H1 (cell line): ENCODE data around the gene MRPS2. TPM values are rescaled to one million over a fixed set of nuclear protein-coding genes. Genes with fewer than 3 reads are reported as not detected.

ENCODE experiments used
- CTCF ChIA-PET: fragments of 300-600 bp; sonication (Branson Sonifier 250); formaldehyde crosslinking; loops from one replicate; lab custom pipeline; 2021; ENCODE audit not compliant: partially characterized antibody; lab: Charles Lee
- POLR2A ChIA-PET: fragments of 300-600 bp; sonication (Branson Sonifier 250); formaldehyde crosslinking; loops from one replicate; lab custom pipeline; 2021; ENCODE audit warnings: inconsistent platforms; ENCODE audit not compliant: partially characterized antibody; lab: Charles Lee
- DNase-seq, 2 experiments: peaks; one replicate each; pipeline versions ENCODE4 v3.0.0 to v3.0.0-alpha.2; 2010 to 2022; ENCODE audit warnings: low spot score in 2 of 2, low read depth in 1 of 2, mixed read lengths in 1 of 2
- FAIRE-seq: peaks from 2 replicates; lab custom pipeline; 2011; peaks lifted over from hg19 to GRCh38; lab: Jason Lieb, UNC
- H2AFZ ChIP-seq: 2 replicates; pipeline ENCODE4 v1.8.1; 2012; ENCODE audit warnings: low read length, inconsistent platforms
- H2AK5ac ChIP-seq: 2 replicates; pipeline ENCODE4 v1.6.1; 2013; ENCODE audit warnings: low read depth, low read length
- H2BK120ac ChIP-seq: replicated peaks from 2 replicates; pipeline ENCODE3; 2013; ENCODE audit warnings: low read depth, low read length, inconsistent platforms
- H2BK12ac ChIP-seq: 2 replicates; pipeline ENCODE4 v1.6.1; 2013; ENCODE audit warnings: low read depth, low read length
- H2BK15ac ChIP-seq: 2 replicates; pipeline ENCODE4 v1.6.1; 2013; ENCODE audit warnings: low read length
- H2BK20ac ChIP-seq: 2 replicates; pipeline ENCODE4 v1.6.1; 2013; ENCODE audit warnings: low read length
- H2BK5ac ChIP-seq: 2 replicates; pipeline ENCODE4 v1.6.1; 2013; ENCODE audit warnings: low read depth, low read length
- H3K14ac ChIP-seq: 2 replicates; pipeline ENCODE4 v1.6.1; 2013; ENCODE audit warnings: inconsistent platforms; ENCODE audit not compliant: insufficient read length
- H3K18ac ChIP-seq: 2 replicates; pipeline ENCODE4 v1.6.1; 2013; ENCODE audit warnings: low read length; ENCODE audit errors: extremely low read depth
- H3K23ac ChIP-seq: 2 replicates; pipeline ENCODE4 v1.6.1; 2013; ENCODE audit warnings: inconsistent platforms; ENCODE audit not compliant: insufficient read length
- H3K23me2 ChIP-seq: 2 replicates; pipeline ENCODE4 v1.6.1; 2013; ENCODE audit warnings: low read depth, low read length
- H3K27ac ChIP-seq: 2 replicates; pipeline ENCODE4 v1.6.1; 2011; ENCODE audit warnings: low read depth, low read length, inconsistent platforms
- H3K27me3 ChIP-seq, 4 experiments: replicated peaks in 1 of 4; 1 replicate in 1 of 4; 2 replicates in 3 of 4; pipeline versions ENCODE4 v1.6.1 to v1.8.1; 2011 to 2013; ENCODE audit warnings: low read length in 3 of 4, mild to moderate bottlenecking in 3 of 4, inconsistent platforms in 2 of 4, mixed read lengths in 2 of 4, moderate library complexity in 1 of 4; ENCODE audit not compliant: control insufficient read depth in 3 of 4, insufficient read depth in 3 of 4; ENCODE audit errors: extremely low read depth in 1 of 4
- H3K36me3 ChIP-seq, 4 experiments: 2 replicates each; pipeline versions ENCODE4 v1.6.1 to v1.8.1; 2011 to 2013; ENCODE audit warnings: mild to moderate bottlenecking in 4 of 4, low read length in 3 of 4, moderate library complexity in 2 of 4, control low read depth in 1 of 4, inconsistent platforms in 1 of 4; ENCODE audit not compliant: insufficient read depth in 4 of 4, control insufficient read depth in 2 of 4
- H3K4ac ChIP-seq: replicated peaks from 2 replicates; pipeline ENCODE3; 2013; ENCODE audit warnings: low read length, low read depth, mixed read lengths, inconsistent platforms; ENCODE audit not compliant: insufficient read length
- H3K4me1 ChIP-seq, 4 experiments: replicated peaks in 1 of 4; 1 replicate in 1 of 4; 2 replicates in 3 of 4; pipeline versions ENCODE4 v1.6.1 to v1.8.1; 2011 to 2013; ENCODE audit warnings: low read length in 3 of 4, inconsistent platforms in 2 of 4, mixed read lengths in 1 of 4; ENCODE audit not compliant: insufficient read depth in 4 of 4, control insufficient read depth in 3 of 4
- H3K4me2 ChIP-seq, 2 experiments: 2 replicates each; pipeline versions ENCODE4 v1.6.1 to v1.8.1; 2011 to 2013; ENCODE audit warnings: low read depth in 2 of 2, low read length in 2 of 2, control low read depth in 1 of 2, inconsistent platforms in 1 of 2, mild to moderate bottlenecking in 1 of 2; ENCODE audit not compliant: insufficient read depth in 1 of 2
- H3K4me3 ChIP-seq, 4 experiments: fragments of 200-600, 300-600 bp in 1 of 4; sonication (generic), shearing (Covaris generic), sonication (Bioruptor Twin) in 1 of 4; 2 replicates each; pipeline versions ENCODE4 v1.5.1 to v1.8.1; 2011 to 2016; ENCODE audit warnings: low read length in 4 of 4, low read depth in 3 of 4, control low read depth in 2 of 4, inconsistent platforms in 2 of 4, mild to moderate bottlenecking in 2 of 4, mixed read lengths in 1 of 4, moderate library complexity in 1 of 4; ENCODE audit not compliant: insufficient read depth in 2 of 4; ENCODE audit errors: extremely low read depth in 1 of 4
- H3K56ac ChIP-seq: replicated peaks from 2 replicates; pipeline ENCODE3; 2013; ENCODE audit warnings: low read depth, mild to moderate bottlenecking, mixed read lengths, low read length, inconsistent platforms; ENCODE audit not compliant: insufficient read length
- H3K79me1 ChIP-seq: 2 replicates; pipeline ENCODE4 v1.6.1; 2013; ENCODE audit warnings: low read depth, low read length, control low read depth
- H3K79me2 ChIP-seq, 2 experiments: 2 replicates each; pipeline versions ENCODE4 v1.6.1 to v1.8.1; 2012 to 2013; ENCODE audit warnings: low read length in 2 of 2, mild to moderate bottlenecking in 2 of 2, inconsistent platforms in 1 of 2; ENCODE audit not compliant: insufficient read depth in 2 of 2, control insufficient read depth in 1 of 2
- H3K9ac ChIP-seq, 4 experiments: replicated peaks in 1 of 4; 1 replicate in 1 of 4; 2 replicates in 3 of 4; pipeline versions ENCODE4 v1.6.1 to v1.8.1; 2011 to 2013; ENCODE audit warnings: low read depth in 3 of 4, low read length in 3 of 4, control low read depth in 2 of 4, mild to moderate bottlenecking in 2 of 4, moderate library complexity in 2 of 4, inconsistent platforms in 1 of 4; ENCODE audit errors: extremely low read depth in 1 of 4
- H3K9me3 ChIP-seq, 2 experiments: 2 replicates each; pipeline versions ENCODE4 v1.6.1 to v1.8.1; 2012 to 2013; ENCODE audit warnings: mild to moderate bottlenecking in 2 of 2, moderate library complexity in 2 of 2, control low read depth in 1 of 2, inconsistent platforms in 1 of 2, low read depth in 1 of 2, low read length in 1 of 2, mixed read lengths in 1 of 2; ENCODE audit not compliant: insufficient read depth in 2 of 2
- H4K20me1 ChIP-seq, 2 experiments: replicated peaks in 1 of 2; 2 replicates each; pipeline versions ENCODE3 to v1.8.1; 2011 to 2013; ENCODE audit warnings: inconsistent platforms in 2 of 2, low read length in 2 of 2, mild to moderate bottlenecking in 1 of 2; ENCODE audit not compliant: insufficient read depth in 2 of 2, control insufficient read depth in 1 of 2
- H4K5ac ChIP-seq: 2 replicates; pipeline ENCODE4 v1.6.1; 2013; ENCODE audit warnings: low read length, low read depth, mixed read lengths, inconsistent platforms; ENCODE audit not compliant: insufficient read length
- H4K8ac ChIP-seq: 2 replicates; pipeline ENCODE4 v1.8.0; 2013; ENCODE audit warnings: mild to moderate bottlenecking, moderate library complexity, low read length, inconsistent platforms; ENCODE audit not compliant: insufficient read depth; ENCODE audit errors: extremely low read depth
- H4K91ac ChIP-seq: replicated peaks from 2 replicates; pipeline ENCODE3; 2013; ENCODE audit warnings: low read length, mixed read lengths, inconsistent platforms; ENCODE audit not compliant: insufficient read length
- BCL11A ChIP-seq, 2 experiments: IDR thresholded peaks; one replicate each; pipeline ENCODE4 v1.6.1; 2011; ENCODE audit warnings: low read depth in 2 of 2, low read length in 2 of 2, mild to moderate bottlenecking in 2 of 2
- CTBP2 ChIP-seq: IDR thresholded peaks from 2 replicates; pipeline ENCODE4 v1.7.0; 2011; ENCODE audit warnings: borderline replicate concordance, mild to moderate bottlenecking, moderate library complexity, mixed read lengths, low read length; ENCODE audit not compliant: insufficient read depth, insufficient read length
- CTCF ChIP-seq, 3 experiments: IDR thresholded peaks; 1 replicate in 2 of 3; 2 replicates in 1 of 3; pipeline versions ENCODE4 v1.5.1 to v1.6.1; 2011; ENCODE audit warnings: low read length in 3 of 3, mild to moderate bottlenecking in 3 of 3, inconsistent platforms in 2 of 3, low read depth in 1 of 3, moderate library complexity in 1 of 3; ENCODE audit not compliant: insufficient read depth in 1 of 3; ENCODE audit errors: control extremely low read depth in 1 of 3
- GABPA ChIP-seq: IDR thresholded peaks from 2 replicates; pipeline ENCODE4 v1.6.1; 2011; ENCODE audit warnings: mild to moderate bottlenecking, low read length, moderate library complexity, borderline replicate concordance; ENCODE audit not compliant: insufficient read depth
- KDM4A ChIP-seq: IDR thresholded peaks from one replicate; pipeline ENCODE4 v1.7.1; 2012; ENCODE audit warnings: low read depth, mild to moderate bottlenecking, moderate library complexity, low read length, inconsistent platforms; ENCODE audit not compliant: severe bottlenecking
- NANOG ChIP-seq: IDR thresholded peaks from 2 replicates; pipeline ENCODE4 v1.6.1; 2011; ENCODE audit warnings: low read length, low read depth, mild to moderate bottlenecking, inconsistent platforms; ENCODE audit not compliant: insufficient read depth, poor library complexity, severe bottlenecking
- SIX5 ChIP-seq: IDR thresholded peaks from 2 replicates; pipeline ENCODE4 v1.6.1; 2011; ENCODE audit warnings: mild to moderate bottlenecking, low read depth, low read length
- SP2 ChIP-seq: IDR thresholded peaks from 2 replicates; pipeline ENCODE4 v1.6.1; 2012; ENCODE audit warnings: mild to moderate bottlenecking, low read length, inconsistent platforms
- TBP ChIP-seq: IDR thresholded peaks from 2 replicates; pipeline ENCODE4 v1.6.1; 2011; ENCODE audit warnings: low read depth, low read length, improper control_type of control experiment
- TCF12 ChIP-seq: IDR thresholded peaks from 2 replicates; pipeline ENCODE4 v1.6.1; 2011; ENCODE audit warnings: low read depth, mild to moderate bottlenecking, low read length
- WGBS, 2 experiments: shearing (Covaris generic) in 1 of 2; methylation state at CpG; one replicate each; pipeline versions ENCODE4 v1.1.6 to v1.1.7; 2013 to 2015; ENCODE audit warnings: low lambda C conversion rate in 2 of 2, mixed read lengths in 2 of 2, inconsistent platforms in 1 of 2, low coverage in 1 of 2, missing lambda C conversion rate in 1 of 2; ENCODE audit not compliant: insufficient replicate concordance in 2 of 2, insufficient coverage in 1 of 2, insufficient read length in 1 of 2; ENCODE audit errors: extremely low coverage in 1 of 2, missing lambda C conversion rate in 1 of 2; 5-methylcytosine and 5-hydroxymethylcytosine counted together
- polyA plus RNA-seq, 7 experiments: library from polyadenylated mRNA; depleted of rRNA in 3 of 7; stranded (reverse) in 5 of 7; unstranded in 2 of 7; fragments of >200 nt in 5 of 7; fragments of 200-250 nt in 2 of 7; gene quantifications; 1 replicate in 5 of 7; 2 replicates in 1 of 7; 4 replicates in 1 of 7; pipeline versions ENCODE4 v1.2.1 to v1.2.3, GENCODE V29; 2011 to 2013; ENCODE audit warnings: missing spikeins in 2 of 7, mixed read lengths in 2 of 7
- total RNA-seq: library from RNA; stranded (reverse); fragmentation: NEBNext Ultra II Directional; extraction: Animal tissue kit (Norgen Biotek cat#: 25700); gene quantifications from 2 replicates; pipeline ENCODE4 v1.2.1, GENCODE V29; 2021
- TF ChIP-seq, protein P1 (sequence below): IDR thresholded peaks from 2 replicates; pipeline ENCODE4 v1.6.1; 2012; ENCODE audit warnings: inconsistent platforms

The MRPS2 gene
- total and polyA plus RNA-seq, 2 of the 8 experiments (the other 6 are each of a cell fraction or from before 2014, with no cell fraction given): 78.6 to 476 TPM

DNA sequence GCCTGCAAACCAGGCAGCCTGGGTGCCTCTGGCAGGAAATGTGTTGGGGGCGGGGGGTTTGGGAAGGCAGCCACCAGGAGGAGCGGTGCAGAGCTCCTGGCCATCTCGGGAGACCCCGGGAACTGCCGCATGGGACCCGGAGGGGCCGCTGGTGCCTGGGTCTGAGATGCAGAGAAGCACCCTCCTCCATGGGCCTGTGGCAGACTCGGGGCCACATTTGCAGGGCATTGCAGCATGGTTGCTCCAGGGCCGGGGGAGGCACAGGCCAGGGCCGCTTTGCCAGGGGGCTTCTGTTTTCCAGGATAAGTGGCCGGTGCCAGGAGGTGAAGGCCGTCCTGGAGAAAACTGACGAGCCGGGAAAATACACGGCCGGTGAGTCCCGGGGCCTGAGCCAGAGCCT is 22.4 kb downstream of the MRPS2 start:
- Histone ChIP-seq H2BK15ac (no peak overlapping the region), H3K9ac (no peak overlapping the region), H3K27ac (no peak overlapping the region), H4K8ac (peak overlapping the region; percentile 68; the same call in 1 of the 2 replicates), H2BK20ac (no peak overlapping the region), H4K20me1 (no peaks in the 10 kb centered on the region), H3K36me3 (no peaks in the 10 kb centered on the region), H3K4me3 (no peak overlapping the region), H3K23ac (no peak overlapping the region), H3K79me1 (no peaks in the 10 kb centered on the region), H3K23me2 (no peaks in the 10 kb centered on the region; the same call in 1 of the 2 replicates), H3K56ac (no peak overlapping the region), H4K91ac (no peak overlapping the region), H2BK5ac (no peak overlapping the region), H2BK12ac (no peak overlapping the region), H3K4me2 (no peak overlapping the region), H3K4ac (no peak overlapping the region), H3K18ac (no peak overlapping the region), H4K5ac (no peak overlapping the region), H3K9me3 (no peaks in the 10 kb centered on the region), H2BK120ac (no peak overlapping the region), H3K27me3 (no peaks in the 10 kb centered on the region), H3K79me2 (no peaks in the 10 kb centered on the region), H2AFZ (peak overlapping the region; percentile 29; the same call in 1 of the 2 replicates), H3K14ac (no peak overlapping the region), H3K4me1 (peaks cover 0 to 12% (median 6%) of the 10 kb centered on the region in 4 experiments; a peak in 5 of 7 replicates), H2AK5ac (no peak overlapping the region)
- POLR2A ChIA-PET: no interaction called here
- FAIRE-seq: no peak
- WGBS, 2 experiments: 78% methylated on average over 17 of the region's 17 CpGs; no CpG with 5 or more reads in 1 of the 2 experiments
- DNase-seq: no peak
- CTCF ChIA-PET: interaction anchor here (1.0 to 3.0 kb wide), 2 partner anchors 8 to 18 kb away, joined by 7 to 14 read pairs; no protein-coding TSS in a partner anchor
- TF ChIP-seq SIX5: no peak
- 0 out of 2 replicates have a peak, but pooled peaks have one; percentile 18 for TF ChIP-seq GABPA
- no peak for TF ChIP-seq BCL11A (IDR thresholded peaks at IDR 0.05; ENCODE audit: low read depth in 2 of 2, low read length in 2 of 2)
- TF ChIP-seq TBP: no peak
- TF ChIP-seq, protein P1, sequence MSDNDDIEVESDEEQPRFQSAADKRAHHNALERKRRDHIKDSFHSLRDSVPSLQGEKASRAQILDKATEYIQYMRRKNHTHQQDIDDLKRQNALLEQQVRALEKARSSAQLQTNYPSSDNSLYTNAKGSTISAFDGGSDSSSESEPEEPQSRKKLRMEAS: no peak
- TF ChIP-seq SP2: no peak
- no peak for TF ChIP-seq NANOG
- no peak for TF ChIP-seq TCF12
- peak in 1 of 3 experiments; percentile 17; a peak in 1 of 4 replicates for TF ChIP-seq CTCF (IDR thresholded peaks at IDR 0.05; ENCODE audit: control extremely low read depth in 1 of 3, insufficient read depth in 1 of 3, low read depth in 1 of 3, low read length in 3 of 3)
- TF ChIP-seq CTBP2: no peak
- TF ChIP-seq KDM4A: no peak
